ENCODE data around the gene OR3A3. TPM values are rescaled to one million over a fixed set of nuclear protein-coding genes. Genes with fewer than 3 reads are reported as not detected.
"Not testable (repeated sequence)": the region's sequence is repeated elsewhere in the genome, so short reads cannot be mapped to it uniquely, and the experiment has no call there.

Gene OR3A3
- total RNA-seq (not detected), polyA plus RNA-seq (not detected)
- long read RNA-seq, donor 1 = 0 reads
- long read RNA-seq, donor 2 = 0 reads
- long read RNA-seq, donor 3 = 0 reads
- long read RNA-seq, donor 4 = 0 reads
- long read RNA-seq, donor 5 = 0 reads
- long read RNA-seq, donor 6 = 0 reads
- long read RNA-seq, donor 7 = 0 reads
- long read RNA-seq, donor 8 = 0 reads
- long read RNA-seq, donor 9 = 0 reads
- long read RNA-seq, donor 10 = 0 reads

DNA sequence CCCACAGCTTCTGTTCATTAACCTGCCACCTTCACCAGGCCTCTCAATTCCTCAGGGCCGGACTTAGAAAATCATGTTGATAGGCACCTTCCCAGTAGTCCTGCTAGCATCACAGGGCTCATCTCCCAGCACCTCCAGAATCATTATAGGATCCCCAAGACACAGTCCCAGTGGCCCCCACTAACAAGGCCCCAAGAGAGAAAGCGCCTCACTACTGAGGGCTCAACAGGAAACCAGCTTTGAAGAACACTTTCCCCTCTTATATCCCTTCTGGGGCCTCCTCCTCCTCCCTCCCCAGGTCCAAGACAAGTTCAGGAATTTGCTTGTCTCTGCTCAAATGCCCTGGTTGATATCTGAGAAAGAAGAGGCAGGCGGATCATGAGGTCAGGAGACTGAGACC, at the start of gene OR3A3:
Gene OR3A3, plus strand, starts transcription at position 301 of the 400 bp plus-strand sequence.
- Histone ChIP-seq H3K9me3 (peaks cover 0 to 27% (median 18%) of the 10 kb centered on the region in 4 donors), H3K36me3 (no peaks in the 10 kb centered on the region), H3K4me1 (no peaks in the 10 kb centered on the region), H3K27me3 (no peaks in the 10 kb centered on the region), H3K4me3 (no peak within 1 kb of the TSS), H3K27ac (no peak within 1 kb of the TSS)
- no peak for TF ChIP-seq EP300 (IDR thresholded peaks at IDR 0.05)
- no peak for TF ChIP-seq CTCF (IDR thresholded peaks at IDR 0.05)
- TF ChIP-seq POLR2A (IDR thresholded peaks at IDR 0.05) = no peak
- TF ChIP-seq POLR2AphosphoS5 (IDR thresholded peaks at IDR 0.05) = no peak
- 77 to 92% (median 80%) methylated on average over 3 of the region's 3 CpGs for WGBS, 5 donors
- intact Hi-C loops (cut with DNase I; ENCODE audit: low total_unique reads) = no loop called here
- no peak for DNase-seq

GRCh38 chr17:3371167-3371566, 40.0 kb upstream of the OR3A3 start:
- H3K27ac ChIP-seq; H3K27me3 ChIP-seq; H3K36me3 ChIP-seq; DNase-seq; intact Hi-C loops (cut with DNase I; ENCODE audit: low total_unique reads); H3K4me3 ChIP-seq; H3K4me1 ChIP-seq: not testable (repeated sequence)
- peaks cover 0 to 27% (median 7%) of the 10 kb centered on the region in 4 donors for H3K9me3 ChIP-seq
- WGBS, 5 donors = 87 to 100% (median 94%) methylated on average over 2 to 31 of the region's 31 CpGs; no CpG with 5 or more reads in 1 of the 5 donors

DNA sequence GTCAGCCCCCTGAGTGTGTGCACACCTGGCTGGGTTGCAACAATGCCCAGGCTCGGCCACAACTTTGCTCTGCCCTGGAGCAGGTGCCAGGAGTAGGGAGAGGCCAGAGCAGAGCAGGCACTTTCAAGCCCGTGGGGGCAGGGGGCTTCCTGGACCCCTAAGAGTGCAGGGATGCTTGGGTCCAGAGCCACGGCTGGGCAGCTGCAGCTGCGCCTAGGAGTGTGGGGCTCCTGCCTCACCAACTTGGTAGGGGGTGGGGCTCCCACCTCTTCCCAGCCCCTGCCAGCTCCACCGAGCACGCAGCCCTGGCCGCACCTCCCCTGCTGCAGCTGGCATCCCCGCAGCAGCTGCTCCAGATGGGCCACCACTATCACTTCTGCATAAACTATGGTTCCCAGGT, 32.8 kb upstream of the OR3A3 start:
- Histone ChIP-seq H3K9me3 (peaks cover 0 to 14% (median 7%) of the 10 kb centered on the region in 4 donors), H3K27ac (no peak overlapping the region), H3K36me3 (no peaks in the 10 kb centered on the region), H3K4me3 (no peak overlapping the region), H3K27me3 (peaks cover 0 to 29% (median 4%) of the 10 kb centered on the region in 3 donors), H3K4me1 (no peaks in the 10 kb centered on the region)
- intact Hi-C loops (cut with DNase I; ENCODE audit: low total_unique reads) = no loop called here
- DNase-seq = no peak
- WGBS, 5 donors = 72 to 86% (median 85%) methylated on average over 4 to 8 of the region's 8 CpGs
- TF ChIP-seq EP300 (IDR thresholded peaks at IDR 0.05) = no peak
- no peak for TF ChIP-seq POLR2A (IDR thresholded peaks at IDR 0.05)
- TF ChIP-seq CTCF (IDR thresholded peaks at IDR 0.05) = no peak
- no peak for TF ChIP-seq POLR2AphosphoS5 (IDR thresholded peaks at IDR 0.05)

- DNase-seq = no peak
- peaks cover 0 to 9% (median 4%) of the 10 kb centered on the region in 4 donors for H3K9me3 ChIP-seq
Measured at GRCh38 chr17:3381957-3382356, 29.2 kb upstream of the OR3A3 start.

DNA sequence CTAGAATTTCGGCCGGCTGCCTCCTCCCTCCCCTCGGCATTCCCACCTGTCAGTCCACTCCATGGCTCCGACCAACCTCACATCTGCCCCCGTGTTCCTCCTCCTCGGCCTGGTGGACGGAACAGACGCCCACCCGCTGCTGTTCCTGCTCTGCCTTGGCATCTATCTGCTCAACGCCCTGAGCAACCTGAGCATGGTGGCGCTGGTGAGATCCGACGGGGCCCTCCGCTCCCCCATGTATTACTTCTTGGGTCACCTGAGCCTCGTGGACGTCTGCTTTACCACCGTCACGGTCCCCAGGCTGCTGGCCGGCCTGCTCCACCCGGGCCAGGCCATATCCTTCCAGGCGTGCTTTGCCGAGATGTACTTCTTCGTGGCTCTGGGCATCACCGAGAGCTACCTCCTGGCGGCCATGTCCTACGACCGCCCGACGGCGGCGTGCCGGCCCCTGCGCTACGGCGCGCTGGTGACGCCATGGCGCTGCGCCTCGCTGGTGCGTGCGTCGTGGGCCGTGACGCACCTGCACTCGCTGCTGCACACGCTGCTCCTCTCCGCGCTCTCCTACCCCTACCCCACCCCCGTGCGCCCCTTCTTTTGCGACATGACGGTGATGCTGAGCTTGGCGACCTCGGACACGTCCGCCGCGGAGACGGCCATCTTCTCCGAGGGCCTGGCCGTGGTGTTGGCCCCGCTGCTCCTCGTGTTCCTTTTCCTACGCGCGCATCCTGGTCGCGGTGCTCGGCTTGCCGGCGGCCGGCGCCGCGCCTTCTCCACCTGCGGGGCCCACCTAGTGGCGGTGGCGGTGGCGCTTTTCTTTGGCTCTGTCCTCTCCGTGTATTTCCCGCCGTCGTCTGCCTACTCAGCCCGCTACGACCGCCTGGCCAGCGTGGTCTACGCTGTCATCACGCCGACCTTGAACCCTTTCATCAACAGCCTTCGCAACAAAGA, 25.0 kb upstream of the OR3A3 start, which contains the start of gene OR3A2:
Gene OR3A2, minus strand, starts transcription at position 440 of the 948 bp plus-strand sequence.
- Histone ChIP-seq H3K27me3 (peaks cover 0 to 50% (median 21%) of the 10 kb centered on the region in 3 donors), H3K4me1 (no peaks in the 10 kb centered on the region), H3K36me3 (no peaks in the 10 kb centered on the region), H3K4me3 (peak within 1 kb of the TSS in 2 of 4 donors; percentile 9 to 17), H3K9me3 (peaks cover 0 to 9% (median 4%) of the 10 kb centered on the region in 4 donors), H3K27ac (no peak within 1 kb of the TSS)
- WGBS, 5 donors = 28 to 42% (median 29%) methylated on average over 78 to 92 of the region's 92 CpGs
- peak in 1 of 2 donors; percentile 11 for DNase-seq
- no peak for TF ChIP-seq EP300 (IDR thresholded peaks at IDR 0.05)
- TF ChIP-seq POLR2AphosphoS5 (IDR thresholded peaks at IDR 0.05) = no peak
- TF ChIP-seq CTCF (IDR thresholded peaks at IDR 0.05) = no peak
- no peak for TF ChIP-seq POLR2A (IDR thresholded peaks at IDR 0.05)
- intact Hi-C loops (cut with DNase I; ENCODE audit: low total_unique reads) = no loop called here

More at GRCh38 chr17:3381957-3382356, 29.2 kb upstream of the OR3A3 start:
- Histone ChIP-seq H3K36me3 (no peaks in the 10 kb centered on the region), H3K4me1 (no peaks in the 10 kb centered on the region), H3K27me3 (peaks cover 0 to 58% (median 17%) of the 10 kb centered on the region in 3 donors), H3K27ac (no peak overlapping the region), H3K4me3 (no peak overlapping the region)
- intact Hi-C loops (cut with DNase I; ENCODE audit: low total_unique reads) = no loop called here
- WGBS, 5 donors = 60 to 80% (median 71%) methylated on average over 5 of the region's 5 CpGs
- no peak for TF ChIP-seq EP300 (IDR thresholded peaks at IDR 0.05)
- TF ChIP-seq POLR2A (IDR thresholded peaks at IDR 0.05) = no peak
